Medulla oblongata (tissue), 1 donor: ENCODE results near the gene EZH2.

Experiments used
- DNase-seq: peaks from one replicate; pipeline ENCODE4 v3.0.0-alpha.2; 2015; ENCODE audit errors: extremely low spot score

The EZH2 gene

DNA sequence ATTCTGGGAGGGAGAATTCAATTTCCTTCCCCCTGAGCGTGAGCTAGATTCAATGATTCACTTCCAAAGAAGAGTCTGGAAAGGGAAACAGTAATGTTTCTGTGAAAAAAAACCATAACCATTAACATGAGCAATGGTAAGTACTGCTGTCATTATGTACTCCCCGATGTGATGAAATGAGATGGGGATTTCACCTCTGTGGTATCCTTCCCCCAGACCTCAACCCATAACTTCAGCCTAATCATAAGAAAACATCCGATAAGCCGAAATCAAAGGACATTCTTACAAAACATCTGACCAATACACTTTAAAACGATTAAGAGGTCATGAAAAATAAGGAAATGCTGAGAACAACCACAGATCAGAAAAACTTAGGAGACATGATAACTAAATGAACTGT, 27.2 kb downstream of the EZH2 start:
- no peak for DNase-seq

- DNase-seq = no peak
Observed at GRCh38 chr7:148856578-148856881, 27.6 kb downstream of the EZH2 start.

- no peak for DNase-seq
Observed at GRCh38 chr7:148854983-148855382, 29.1 kb downstream of the EZH2 start.

DNA sequence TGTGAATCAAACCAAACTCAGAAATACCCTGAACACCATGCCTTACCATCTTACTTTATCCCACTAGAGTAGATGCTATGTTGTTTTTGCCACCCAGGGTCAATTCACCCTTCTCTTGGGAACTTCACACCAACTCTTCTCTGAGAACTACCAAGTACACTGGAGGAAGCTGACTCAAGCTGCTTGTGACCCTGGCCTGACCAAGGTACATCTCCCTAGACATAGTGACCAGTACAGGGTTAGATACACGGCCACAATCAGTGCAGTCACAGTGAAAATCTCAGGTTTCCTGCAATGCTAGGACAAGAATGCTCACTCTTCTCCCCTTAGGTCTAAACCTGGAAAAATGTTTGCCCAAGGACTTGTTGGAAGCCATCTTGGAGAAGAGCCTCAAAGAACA, 31.8 kb downstream of the EZH2 start:
- DNase-seq = no peak

- no peak for DNase-seq
Observed at GRCh38 chr7:148850564-148850963, 33.5 kb downstream of the EZH2 start.

GRCh38 chr7:148849393-148850098, 34.5 kb downstream of the EZH2 start:
- no peak for DNase-seq

- DNase-seq = no peak
Observed at GRCh38 chr7:148847815-148848734, 36.0 kb downstream of the EZH2 start.

GRCh38 chr7:148838905-148839304, 45.2 kb downstream of the EZH2 start:
- no peak for DNase-seq

DNA sequence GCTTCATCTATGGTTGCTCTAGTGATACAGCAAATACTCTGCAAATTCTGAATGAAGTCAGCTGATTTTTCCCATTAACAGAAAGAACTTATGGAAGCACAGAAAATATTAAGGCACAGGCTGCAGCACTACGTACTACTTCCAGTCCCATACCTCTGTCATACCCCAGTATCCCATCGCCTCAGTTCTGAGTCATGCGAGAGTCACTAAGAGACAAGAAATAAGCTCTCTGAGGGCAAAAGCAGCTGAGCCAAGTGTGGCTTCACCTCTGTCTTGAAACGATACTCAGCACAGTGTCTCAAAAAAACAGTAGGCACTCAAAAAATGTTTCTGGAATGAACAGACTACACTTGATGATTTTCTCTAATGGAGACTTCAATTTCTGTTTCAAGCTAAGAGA, 48.2 kb downstream of the EZH2 start:
- DNase-seq = no peak

DNA sequence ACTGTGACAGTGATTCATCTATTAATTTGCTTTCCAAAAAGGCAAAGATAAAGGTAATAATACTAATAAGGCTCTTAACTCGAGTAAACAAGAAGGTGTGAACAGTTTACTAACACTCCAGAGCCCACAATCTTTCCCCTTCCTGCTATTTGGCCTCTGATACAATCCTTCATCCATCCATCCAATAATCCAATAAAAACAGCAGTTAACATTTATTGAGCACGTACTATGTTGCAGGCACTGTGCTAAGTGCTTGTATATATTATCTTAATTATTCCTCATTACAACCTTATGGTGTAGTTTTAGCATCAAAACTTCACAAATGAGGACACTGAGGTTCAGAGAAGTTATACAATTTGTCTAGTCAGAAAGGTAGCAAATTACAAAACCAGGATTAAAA, 49.5 kb downstream of the EZH2 start:
- DNase-seq = no peak

DNA sequence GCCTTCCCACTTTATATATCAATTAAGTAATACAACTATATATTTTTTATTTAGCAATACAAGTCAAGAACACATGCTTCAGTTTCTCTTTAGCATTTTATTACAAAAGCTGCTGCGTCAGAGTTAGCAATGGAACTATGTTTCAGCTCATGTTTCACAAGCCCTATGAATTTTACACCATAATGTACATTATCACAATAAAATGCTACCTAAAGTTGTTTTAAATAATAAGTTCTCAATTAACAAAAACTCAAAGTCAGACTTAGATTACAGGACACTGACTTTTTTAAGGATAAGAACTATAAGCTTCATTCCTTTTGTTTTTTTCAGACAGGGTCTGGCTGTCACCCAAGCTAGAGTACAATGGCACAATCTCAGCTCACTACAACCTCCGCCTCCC, 52.3 kb downstream of the EZH2 start:
- no peak for DNase-seq

- no peak for DNase-seq
Observed at GRCh38 chr7:148830897-148831692, 53.0 kb downstream of the EZH2 start.

DNA sequence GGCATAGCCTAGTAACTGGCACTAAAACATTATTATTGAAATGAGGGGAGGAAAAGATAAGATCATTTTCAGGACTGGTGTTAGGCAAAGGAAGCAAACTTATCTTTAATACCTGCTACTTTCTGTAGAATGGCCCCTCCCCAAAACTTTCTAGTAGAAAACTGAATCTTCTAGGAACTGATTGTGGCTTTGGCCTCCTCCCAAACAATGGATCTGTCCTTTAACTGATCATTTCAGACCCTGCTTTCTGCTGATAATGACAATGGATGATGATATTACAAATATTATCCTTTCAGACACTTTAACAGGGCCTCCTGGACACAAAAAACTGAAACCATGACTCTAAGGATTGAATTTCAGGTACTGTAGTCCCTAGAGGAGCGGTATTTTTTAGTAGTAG, 55.1 kb downstream of the EZH2 start:
- no peak for DNase-seq

GRCh38 chr7:148825338-148825737, 58.8 kb downstream of the EZH2 start:
- no peak for DNase-seq

GRCh38 chr7:148824864-148825263, 59.2 kb downstream of the EZH2 start:
- no peak for DNase-seq

DNA sequence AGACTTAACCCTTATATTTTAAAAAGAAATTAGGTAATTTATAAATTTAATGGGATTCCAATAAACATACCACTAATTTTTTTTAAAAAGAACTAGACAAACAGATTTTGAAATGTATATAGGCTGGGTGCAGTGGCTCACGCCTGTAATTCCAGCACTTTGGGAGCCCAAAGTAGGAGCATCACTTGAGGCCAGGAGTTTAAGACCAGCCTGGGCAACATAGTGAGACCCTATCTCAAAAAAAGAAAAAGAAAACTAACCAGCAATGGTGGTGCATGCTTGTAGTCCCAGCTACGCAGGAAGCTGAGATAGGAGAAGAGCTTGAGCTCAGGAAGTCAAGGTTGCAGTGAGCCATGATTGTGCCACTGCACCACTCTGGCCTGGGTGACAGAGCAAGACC, 62.7 kb downstream of the EZH2 start:
- DNase-seq = no peak

DNA sequence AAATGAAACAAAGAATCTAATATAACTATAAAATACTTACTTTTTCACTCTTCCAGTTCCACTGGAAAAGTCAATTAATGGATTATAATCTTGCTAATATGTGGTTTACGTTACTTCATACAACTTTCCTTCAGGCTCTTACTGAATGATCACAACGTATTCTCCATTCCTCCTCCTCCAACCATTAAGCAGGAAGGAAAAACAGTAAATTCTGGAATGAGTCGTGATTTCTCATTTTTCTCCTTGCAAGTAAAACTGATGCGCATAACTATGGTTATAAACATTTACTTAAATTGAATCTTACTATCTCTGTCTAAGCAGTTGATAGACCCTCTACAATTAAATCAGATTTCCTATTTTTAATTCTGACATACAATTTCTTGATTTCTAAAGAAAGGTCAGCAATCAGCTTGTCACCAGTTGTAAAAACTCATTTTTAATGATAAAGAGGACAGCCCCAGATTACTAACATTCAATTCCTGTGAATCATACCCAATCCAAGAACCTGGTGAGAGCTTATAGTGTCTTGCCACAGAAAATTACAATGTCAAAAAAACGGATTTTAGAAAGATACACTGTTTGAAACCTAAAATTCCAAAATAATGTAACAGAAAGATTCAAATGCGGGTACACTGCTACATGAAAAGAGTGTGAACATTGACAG, 64.3 kb downstream of the EZH2 start:
- DNase-seq = no peak

- no peak for DNase-seq
Observed at GRCh38 chr7:148815612-148816011, 68.5 kb downstream of the EZH2 start.

- DNase-seq = peak; percentile 18
Observed at GRCh38 chr7:148814922-148815559, 69.0 kb downstream of the EZH2 start.

DNA sequence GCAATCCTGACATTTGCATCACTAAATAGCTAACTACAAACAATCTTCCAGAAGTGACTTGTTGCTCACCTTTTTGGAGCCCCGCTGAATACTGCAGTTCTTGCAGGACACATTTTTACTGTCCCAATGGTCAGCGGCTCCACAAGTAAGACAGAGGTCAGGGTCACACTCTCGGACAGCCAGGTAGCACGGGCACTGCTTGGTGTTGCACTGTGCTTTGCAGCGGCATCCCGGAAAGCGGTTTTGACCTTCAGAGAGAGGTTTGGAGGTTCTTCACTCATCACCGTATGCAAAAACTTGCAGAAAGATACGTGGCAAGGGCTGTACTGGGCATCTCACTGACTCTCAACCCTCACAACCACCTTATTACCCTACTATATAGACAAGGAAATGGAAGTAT, 70.2 kb downstream of the EZH2 start:
- DNase-seq = no peak

DNA sequence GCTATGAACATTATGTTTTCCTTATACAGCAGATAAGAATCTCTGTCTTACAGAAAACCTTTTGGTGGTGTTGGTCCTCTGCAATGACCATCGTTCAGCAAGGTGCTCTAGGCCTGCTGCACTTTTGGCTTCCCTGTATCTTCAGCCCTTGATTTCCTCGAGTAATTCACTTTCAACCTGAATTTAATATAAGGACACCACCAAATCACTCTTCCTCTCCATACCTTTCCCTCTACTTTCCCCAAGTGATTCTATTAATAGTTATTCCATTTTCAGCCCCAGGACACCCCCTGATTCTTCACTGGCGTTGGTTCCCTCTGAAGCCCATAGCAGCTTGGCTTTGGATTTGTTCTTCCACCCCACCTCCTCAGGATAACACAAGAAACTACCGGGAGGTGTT, 72.2 kb downstream of the EZH2 start:
- DNase-seq = no peak

- no peak for DNase-seq
Observed at GRCh38 chr7:148809856-148810255, 74.2 kb downstream of the EZH2 start.
